Neural progenitor cell (in vitro differentiated cells): ENCODE measurements around the gene SH2D3C.

Experiments
- EZH2phosphoT487 ChIP-seq: fragments of 200-600 bp; sonication (generic); IDR thresholded peaks from 2 replicates; pipeline ENCODE4 v1.6.1; 2017; ENCODE audit warnings: antibody characterized with exemption
- TF ChIP-seq, protein P1 (sequence below): fragments of 200-600 bp; sonication (generic); IDR thresholded peaks from 2 replicates; pipeline ENCODE4 v1.5.1; 2017; ENCODE audit warnings: antibody characterized with exemption, mild to moderate bottlenecking

DNA sequence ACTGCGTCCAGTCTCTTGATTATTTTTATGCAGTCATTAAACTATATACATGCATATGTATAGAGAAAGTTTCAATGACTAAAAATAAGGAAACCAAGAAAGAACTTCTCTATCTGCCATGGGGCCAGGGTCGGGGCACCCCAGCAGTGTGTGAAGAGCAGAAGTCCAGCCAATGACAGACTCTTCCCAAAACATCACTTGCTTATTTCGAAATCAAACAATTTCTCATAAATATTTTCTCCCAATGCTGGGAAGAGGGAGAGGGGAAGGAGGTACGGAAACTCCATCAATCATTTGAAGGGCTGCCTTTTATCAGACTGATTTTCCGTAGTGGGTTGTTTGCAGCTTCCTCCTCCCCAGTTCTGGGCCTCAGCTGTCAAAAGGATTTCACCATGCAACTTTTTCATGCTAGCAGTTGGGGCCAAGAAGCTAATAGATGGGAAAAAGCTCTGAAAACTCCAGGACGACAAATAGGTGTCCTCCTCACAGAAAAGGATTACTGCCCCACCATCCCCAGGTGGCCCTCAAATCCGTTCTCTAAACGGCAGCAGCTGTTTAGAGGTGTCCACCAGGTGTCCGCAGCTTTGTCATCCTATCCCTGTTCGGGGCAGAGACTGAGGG, 23.6 kb upstream of the SH2D3C start:
- TF ChIP-seq EZH2phosphoT487, result no peak
- TF ChIP-seq, protein P1, sequence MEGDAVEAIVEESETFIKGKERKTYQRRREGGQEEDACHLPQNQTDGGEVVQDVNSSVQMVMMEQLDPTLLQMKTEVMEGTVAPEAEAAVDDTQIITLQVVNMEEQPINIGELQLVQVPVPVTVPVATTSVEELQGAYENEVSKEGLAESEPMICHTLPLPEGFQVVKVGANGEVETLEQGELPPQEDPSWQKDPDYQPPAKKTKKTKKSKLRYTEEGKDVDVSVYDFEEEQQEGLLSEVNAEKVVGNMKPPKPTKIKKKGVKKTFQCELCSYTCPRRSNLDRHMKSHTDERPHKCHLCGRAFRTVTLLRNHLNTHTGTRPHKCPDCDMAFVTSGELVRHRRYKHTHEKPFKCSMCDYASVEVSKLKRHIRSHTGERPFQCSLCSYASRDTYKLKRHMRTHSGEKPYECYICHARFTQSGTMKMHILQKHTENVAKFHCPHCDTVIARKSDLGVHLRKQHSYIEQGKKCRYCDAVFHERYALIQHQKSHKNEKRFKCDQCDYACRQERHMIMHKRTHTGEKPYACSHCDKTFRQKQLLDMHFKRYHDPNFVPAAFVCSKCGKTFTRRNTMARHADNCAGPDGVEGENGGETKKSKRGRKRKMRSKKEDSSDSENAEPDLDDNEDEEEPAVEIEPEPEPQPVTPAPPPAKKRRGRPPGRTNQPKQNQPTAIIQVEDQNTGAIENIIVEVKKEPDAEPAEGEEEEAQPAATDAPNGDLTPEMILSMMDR, result peak; percentile 42
